ENCODE results near the gene CDC20.
"Not testable (repeated sequence)": the region's sequence is repeated elsewhere in the genome, so short reads cannot be mapped to it uniquely, and the experiment has no call there.

CDC20 gene

GRCh38 chr1:43383449-43383848, 24.7 kb downstream of the CDC20 start:
- peak; percentile 29 to 41 for DNase-seq

- no peak for DNase-seq
Observed at GRCh38 chr1:43386676-43387075, 27.9 kb downstream of the CDC20 start.

- DNase-seq: no peak
Observed at GRCh38 chr1:43387976-43388599, 29.3 kb downstream of the CDC20 start.

GRCh38 chr1:43388613-43389012, 29.8 kb downstream of the CDC20 start:
- DNase-seq: no peak

DNA sequence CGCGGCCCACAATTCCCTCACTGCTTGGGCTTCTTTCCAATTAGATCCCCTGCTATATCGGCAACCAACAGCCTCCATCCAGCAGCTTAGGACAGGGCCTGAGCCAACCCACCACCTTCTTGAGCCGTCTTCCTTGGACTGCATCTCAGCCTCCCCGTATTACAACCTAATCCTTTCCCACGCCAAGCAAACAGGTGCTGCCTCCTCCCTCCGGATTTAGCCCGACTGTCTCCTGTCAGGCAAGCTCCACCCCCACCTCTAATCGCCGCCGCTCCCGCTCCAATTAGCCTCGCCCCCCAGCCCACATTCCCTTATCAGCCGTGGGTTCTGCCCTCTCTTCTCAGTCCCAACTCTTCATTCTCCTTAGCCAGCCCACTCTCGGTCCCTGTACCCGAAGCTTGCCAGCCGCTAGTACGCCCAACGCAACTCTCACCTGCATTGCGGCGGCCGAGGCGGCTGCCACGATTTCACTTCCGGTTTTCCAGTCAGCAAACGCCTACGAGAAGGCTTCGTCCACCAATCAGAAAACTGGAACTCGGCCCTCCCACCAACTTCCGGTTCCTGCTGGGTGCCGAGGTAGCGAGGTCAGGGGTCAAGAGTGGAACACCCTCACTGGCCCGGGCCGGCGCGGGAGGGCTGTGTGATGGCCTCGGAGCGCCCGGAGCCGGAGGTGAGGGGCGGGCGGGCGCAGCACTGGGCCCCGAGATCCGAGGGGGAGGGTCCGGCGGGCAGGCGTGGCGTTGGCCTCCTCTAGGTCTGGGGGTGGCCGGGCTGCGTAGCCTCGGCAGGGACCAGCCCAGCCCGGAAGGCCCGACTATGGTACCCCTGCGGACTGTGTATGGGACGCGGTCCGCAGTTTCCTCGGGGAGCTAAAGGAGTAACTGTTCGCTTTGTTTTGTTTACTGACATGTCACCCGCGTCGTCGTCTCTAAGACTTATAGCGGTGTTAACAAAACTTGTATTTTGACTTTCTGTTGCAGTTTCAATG, 30.8 kb downstream of the CDC20 start, which contains the start of the genes MED8 and SZT2:
MED8 (minus strand) TSS at position 475 of the 988 bp plus-strand sequence; CDS start at position 439, 36 bp downstream.
SZT2 (plus strand) TSS at position 574 of the 988 bp plus-strand sequence; CDS start at position 644, 70 bp downstream.
- DNase-seq: peak; percentile 94 to 95

DNA sequence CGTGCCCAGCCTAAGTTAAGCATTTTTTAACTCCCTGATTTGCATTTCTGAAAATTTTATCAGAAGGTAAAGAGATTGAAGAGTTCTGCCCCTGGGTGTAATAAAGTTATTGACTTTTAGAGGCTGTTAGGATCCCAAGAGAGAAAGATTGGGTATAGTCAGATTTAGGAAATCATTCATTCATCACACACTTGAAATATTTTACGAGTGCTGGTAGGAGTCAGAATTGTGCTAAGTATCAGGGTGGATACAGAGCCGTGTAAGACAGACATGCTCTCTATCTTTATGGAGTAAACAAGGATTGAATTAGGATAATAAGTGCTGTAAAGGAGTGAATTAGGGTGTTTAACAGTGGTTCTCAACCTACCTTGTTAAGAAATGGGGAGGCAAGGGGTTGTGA, 33.9 kb downstream of the CDC20 start:
- DNase-seq: no peak

DNA sequence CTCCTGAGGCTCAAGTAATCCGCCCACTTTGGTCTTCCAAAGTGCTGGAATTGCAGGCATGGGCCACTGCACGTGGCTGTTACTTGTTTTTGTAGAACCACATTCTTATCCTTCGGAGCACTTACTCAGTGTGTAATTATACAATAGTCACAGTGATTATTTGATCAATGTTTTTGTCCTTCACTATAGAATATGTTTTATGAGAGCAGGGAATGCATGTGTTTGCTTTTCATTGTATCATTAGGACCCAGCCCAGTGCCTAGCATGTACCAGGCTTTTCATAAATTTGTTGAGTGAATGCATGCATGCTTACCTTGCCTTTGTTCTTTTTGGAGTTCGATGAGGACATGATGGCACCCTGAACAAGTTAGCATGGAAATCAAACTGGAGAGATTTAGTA, 36.7 kb downstream of the CDC20 start:
- DNase-seq: no peak

DNA sequence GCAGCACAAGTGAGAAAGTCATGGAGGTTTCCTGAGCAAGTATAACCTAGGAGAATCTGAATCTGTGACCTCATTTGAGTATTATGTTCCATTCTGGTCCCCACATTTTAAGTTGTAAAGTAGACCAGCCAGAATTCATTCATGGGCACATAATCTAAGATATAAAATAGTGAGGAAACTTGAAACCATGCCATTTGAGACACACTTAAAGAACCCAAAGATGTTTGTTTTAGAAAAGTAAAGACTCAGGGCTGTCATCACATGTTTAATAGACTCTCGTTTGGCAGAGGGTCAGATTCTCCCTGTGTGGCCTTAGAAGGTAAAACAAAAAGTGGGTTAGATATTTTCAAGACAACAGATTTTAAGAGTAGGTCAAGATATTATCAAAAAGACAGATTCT, 37.3 kb downstream of the CDC20 start:
- no peak for DNase-seq

GRCh38 chr1:43398227-43398626, 39.4 kb downstream of the CDC20 start:
- DNase-seq: no peak

DNA sequence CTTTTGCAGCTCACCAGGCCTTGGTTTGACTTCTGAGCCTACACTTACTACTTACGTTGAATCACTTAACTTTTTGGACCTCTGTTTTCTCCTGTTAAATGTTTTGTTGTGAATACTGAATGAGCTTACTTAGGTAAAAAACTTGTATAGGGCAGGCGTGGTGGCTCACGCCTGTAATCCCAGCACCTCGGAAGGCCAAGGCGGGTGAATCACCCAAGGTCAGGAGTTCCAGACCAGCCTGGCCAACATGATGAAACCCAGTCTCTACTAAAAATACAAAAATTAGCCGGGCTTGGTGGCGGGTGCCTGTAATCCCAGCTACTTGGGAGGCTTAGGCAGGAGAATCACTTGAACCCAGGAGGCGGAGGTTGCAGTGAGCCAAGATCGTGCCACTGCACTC, 41.7 kb downstream of the CDC20 start:
- not testable (repeated sequence) for DNase-seq

DNA sequence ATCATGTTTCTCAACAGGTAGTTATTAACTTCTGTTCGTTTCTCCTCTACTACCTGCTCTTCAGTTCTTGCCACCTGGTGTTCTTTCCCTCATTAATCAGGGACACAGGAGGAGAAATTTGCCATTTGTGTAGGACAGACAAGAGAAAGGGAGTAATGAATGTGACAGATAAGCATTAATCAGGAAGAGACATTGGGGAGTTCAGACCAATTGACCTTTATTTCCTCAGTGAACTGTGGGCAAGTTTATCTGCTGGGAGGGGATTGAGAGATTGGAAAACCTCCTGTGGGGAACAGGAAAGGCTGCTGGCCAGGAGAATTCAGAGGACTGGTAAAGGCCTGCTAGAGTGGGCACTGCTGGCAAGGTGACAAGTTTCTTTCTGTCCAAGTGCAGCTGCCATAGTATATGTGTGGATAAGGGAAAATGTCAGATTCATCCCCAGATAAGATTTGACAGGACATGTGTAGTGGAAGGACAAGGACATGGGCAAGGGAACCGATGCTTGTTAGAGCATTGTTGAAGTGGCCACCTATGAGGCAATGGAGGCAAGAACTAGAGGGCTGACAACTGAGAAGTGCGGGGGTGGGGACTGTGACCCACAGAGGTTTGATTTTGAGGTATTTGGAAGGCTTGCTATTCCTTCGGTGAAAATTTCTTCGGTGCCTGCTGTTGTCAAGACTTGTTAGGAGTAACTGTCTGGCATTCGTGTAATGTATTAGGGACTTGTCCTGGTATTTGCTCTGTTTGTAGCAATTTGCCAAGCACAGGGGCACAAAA, 43.5 kb downstream of the CDC20 start:
- DNase-seq: no peak

- no peak for DNase-seq
Observed at GRCh38 chr1:43404353-43404752, 45.6 kb downstream of the CDC20 start.

DNA sequence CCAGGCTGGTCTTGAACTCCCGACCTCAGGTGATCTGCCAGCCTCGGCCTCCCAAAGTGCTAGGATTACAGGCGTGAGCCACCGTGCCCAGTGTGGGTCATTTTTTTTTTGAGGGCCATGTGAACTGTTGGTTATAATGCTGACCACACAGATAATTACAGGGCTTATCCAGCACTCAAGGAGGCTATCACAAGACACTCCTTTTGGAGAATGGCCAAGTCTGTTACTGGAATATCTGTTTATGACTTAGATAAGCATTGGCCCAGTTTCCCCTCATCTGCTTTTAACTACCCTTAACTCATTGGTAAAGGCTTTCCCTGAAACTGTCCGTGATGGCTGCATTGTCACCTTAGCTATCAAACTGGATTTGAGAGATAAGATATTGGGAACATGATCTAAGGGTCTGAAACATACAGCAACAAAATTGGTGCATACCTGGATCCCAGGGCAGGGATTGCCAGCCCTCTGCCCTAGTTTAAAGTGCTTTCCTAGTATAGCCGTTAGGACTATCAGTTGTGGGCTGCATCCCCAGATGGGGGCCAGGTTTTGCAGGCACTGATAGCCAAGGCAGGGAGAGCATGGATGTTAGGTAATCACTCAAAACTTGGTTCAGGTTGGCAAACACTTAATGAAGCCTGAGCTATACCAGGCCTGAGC, 46.6 kb downstream of the CDC20 start:
- no peak for DNase-seq

DNA sequence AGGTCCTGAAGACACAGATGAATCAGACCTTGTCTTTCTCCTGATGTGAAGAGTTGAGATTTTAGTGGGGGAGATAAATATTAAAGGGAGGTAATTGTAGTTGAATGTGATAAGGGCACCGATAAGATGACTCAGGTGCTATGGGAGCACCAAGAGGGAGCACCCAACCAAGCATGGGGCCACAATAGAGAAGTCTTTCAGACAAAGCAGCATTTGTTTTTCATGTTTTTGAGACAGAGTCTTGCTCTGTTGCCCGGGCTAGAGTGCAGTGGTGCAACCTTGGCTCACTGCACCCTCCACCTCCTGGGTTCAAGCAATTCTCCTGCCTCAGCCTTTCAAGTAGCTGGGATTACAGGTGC, 47.1 kb downstream of the CDC20 start:
- no peak for DNase-seq

- no peak for DNase-seq
Observed at GRCh38 chr1:43410571-43410970, 51.8 kb downstream of the CDC20 start.
